GM20000 (cell line): ENCODE data around the gene EPB41L5.
"Not testable (repeated sequence)": the region's sequence is repeated elsewhere in the genome, so short reads cannot be mapped to it uniquely, and the experiment has no call there.

ENCODE experiments used
- DNase-seq: peaks from one replicate; pipeline ENCODE4 v3.0.0; 2012; ENCODE audit warnings: low spot score
- CTCF ChIP-seq: IDR thresholded peaks from 2 replicates; pipeline ENCODE4 v1.5.1; 2012; ENCODE audit warnings: mild to moderate bottlenecking, control low read depth; ENCODE audit errors: extremely low read depth, missing control alignments

Gene EPB41L5

GRCh38 chr2:120180066-120180465 lies 167.2 kb downstream of the EPB41L5 start:
- DNase-seq = no peak
- no peak for TF ChIP-seq CTCF

GRCh38 chr2:120182019-120182560 lies 169.2 kb downstream of the EPB41L5 start:
- DNase-seq = peak; percentile 20
- TF ChIP-seq CTCF = no peak

- TF ChIP-seq CTCF = no peak
- no peak for DNase-seq
These were observed 176.3 kb downstream of the EPB41L5 start for GRCh38 chr2:120189189-120189588.

- no peak for DNase-seq
- TF ChIP-seq CTCF = no peak
These were observed 179.4 kb downstream of the EPB41L5 start for GRCh38 chr2:120192280-120192679.

GRCh38 chr2:120195553-120195952 lies 182.7 kb downstream of the EPB41L5 start:
- no peak for TF ChIP-seq CTCF

GRCh38 chr2:120199817-120200459 lies 187.1 kb downstream of the EPB41L5 start:
- not testable (repeated sequence) for DNase-seq

More at GRCh38 chr2:120195553-120195952, 182.7 kb downstream of the EPB41L5 start:
- no peak for DNase-seq

GRCh38 chr2:120203251-120204021 lies 190.6 kb downstream of the EPB41L5 start:
- no peak for DNase-seq
- TF ChIP-seq CTCF = no peak
